H1 (cell line): ENCODE data around the gene SPACA4. TPM values are rescaled to one million over a fixed set of nuclear protein-coding genes. Genes with fewer than 3 reads are reported as not detected.

ENCODE experiments used
- CTCF ChIA-PET: fragments of 300-600 bp; sonication (Branson Sonifier 250); formaldehyde crosslinking; loops from one replicate; lab custom pipeline; 2021; ENCODE audit not compliant: partially characterized antibody; lab: Charles Lee
- POLR2A ChIA-PET: fragments of 300-600 bp; sonication (Branson Sonifier 250); formaldehyde crosslinking; loops from one replicate; lab custom pipeline; 2021; ENCODE audit warnings: inconsistent platforms; ENCODE audit not compliant: partially characterized antibody; lab: Charles Lee
- DNase-seq, 2 experiments: peaks; one replicate each; pipeline versions ENCODE4 v3.0.0 to v3.0.0-alpha.2; 2010 to 2022; ENCODE audit warnings: low spot score in 2 of 2, low read depth in 1 of 2, mixed read lengths in 1 of 2
- FAIRE-seq: peaks from 2 replicates; lab custom pipeline; 2011; peaks lifted over from hg19 to GRCh38; lab: Jason Lieb, UNC
- H2AFZ ChIP-seq: 2 replicates; pipeline ENCODE4 v1.8.1; 2012; ENCODE audit warnings: low read length, inconsistent platforms
- H2AK5ac ChIP-seq: 2 replicates; pipeline ENCODE4 v1.6.1; 2013; ENCODE audit warnings: low read depth, low read length
- H2BK120ac ChIP-seq: replicated peaks from 2 replicates; pipeline ENCODE3; 2013; ENCODE audit warnings: low read depth, low read length, inconsistent platforms
- H2BK12ac ChIP-seq: 2 replicates; pipeline ENCODE4 v1.6.1; 2013; ENCODE audit warnings: low read depth, low read length
- H2BK15ac ChIP-seq: 2 replicates; pipeline ENCODE4 v1.6.1; 2013; ENCODE audit warnings: low read length
- H2BK20ac ChIP-seq: 2 replicates; pipeline ENCODE4 v1.6.1; 2013; ENCODE audit warnings: low read length
- H2BK5ac ChIP-seq: 2 replicates; pipeline ENCODE4 v1.6.1; 2013; ENCODE audit warnings: low read depth, low read length
- H3K14ac ChIP-seq: 2 replicates; pipeline ENCODE4 v1.6.1; 2013; ENCODE audit warnings: inconsistent platforms; ENCODE audit not compliant: insufficient read length
- H3K18ac ChIP-seq: 2 replicates; pipeline ENCODE4 v1.6.1; 2013; ENCODE audit warnings: low read length; ENCODE audit errors: extremely low read depth
- H3K23ac ChIP-seq: 2 replicates; pipeline ENCODE4 v1.6.1; 2013; ENCODE audit warnings: inconsistent platforms; ENCODE audit not compliant: insufficient read length
- H3K23me2 ChIP-seq: 2 replicates; pipeline ENCODE4 v1.6.1; 2013; ENCODE audit warnings: low read depth, low read length
- H3K27ac ChIP-seq: 2 replicates; pipeline ENCODE4 v1.6.1; 2011; ENCODE audit warnings: low read depth, low read length, inconsistent platforms
- H3K27me3 ChIP-seq, 4 experiments: replicated peaks in 1 of 4; 1 replicate in 1 of 4; 2 replicates in 3 of 4; pipeline versions ENCODE4 v1.6.1 to v1.8.1; 2011 to 2013; ENCODE audit warnings: low read length in 3 of 4, mild to moderate bottlenecking in 3 of 4, inconsistent platforms in 2 of 4, mixed read lengths in 2 of 4, moderate library complexity in 1 of 4; ENCODE audit not compliant: control insufficient read depth in 3 of 4, insufficient read depth in 3 of 4; ENCODE audit errors: extremely low read depth in 1 of 4
- H3K36me3 ChIP-seq, 4 experiments: 2 replicates each; pipeline versions ENCODE4 v1.6.1 to v1.8.1; 2011 to 2013; ENCODE audit warnings: mild to moderate bottlenecking in 4 of 4, low read length in 3 of 4, moderate library complexity in 2 of 4, control low read depth in 1 of 4, inconsistent platforms in 1 of 4; ENCODE audit not compliant: insufficient read depth in 4 of 4, control insufficient read depth in 2 of 4
- H3K4ac ChIP-seq: replicated peaks from 2 replicates; pipeline ENCODE3; 2013; ENCODE audit warnings: low read length, low read depth, mixed read lengths, inconsistent platforms; ENCODE audit not compliant: insufficient read length
- H3K4me1 ChIP-seq, 4 experiments: replicated peaks in 1 of 4; 1 replicate in 1 of 4; 2 replicates in 3 of 4; pipeline versions ENCODE4 v1.6.1 to v1.8.1; 2011 to 2013; ENCODE audit warnings: low read length in 3 of 4, inconsistent platforms in 2 of 4, mixed read lengths in 1 of 4; ENCODE audit not compliant: insufficient read depth in 4 of 4, control insufficient read depth in 3 of 4
- H3K4me2 ChIP-seq, 2 experiments: 2 replicates each; pipeline versions ENCODE4 v1.6.1 to v1.8.1; 2011 to 2013; ENCODE audit warnings: low read depth in 2 of 2, low read length in 2 of 2, control low read depth in 1 of 2, inconsistent platforms in 1 of 2, mild to moderate bottlenecking in 1 of 2; ENCODE audit not compliant: insufficient read depth in 1 of 2
- H3K4me3 ChIP-seq, 4 experiments: fragments of 200-600, 300-600 bp in 1 of 4; sonication (generic), shearing (Covaris generic), sonication (Bioruptor Twin) in 1 of 4; 2 replicates each; pipeline versions ENCODE4 v1.5.1 to v1.8.1; 2011 to 2016; ENCODE audit warnings: low read length in 4 of 4, low read depth in 3 of 4, control low read depth in 2 of 4, inconsistent platforms in 2 of 4, mild to moderate bottlenecking in 2 of 4, mixed read lengths in 1 of 4, moderate library complexity in 1 of 4; ENCODE audit not compliant: insufficient read depth in 2 of 4; ENCODE audit errors: extremely low read depth in 1 of 4
- H3K56ac ChIP-seq: replicated peaks from 2 replicates; pipeline ENCODE3; 2013; ENCODE audit warnings: low read depth, mild to moderate bottlenecking, mixed read lengths, low read length, inconsistent platforms; ENCODE audit not compliant: insufficient read length
- H3K79me1 ChIP-seq: 2 replicates; pipeline ENCODE4 v1.6.1; 2013; ENCODE audit warnings: low read depth, low read length, control low read depth
- H3K79me2 ChIP-seq, 2 experiments: 2 replicates each; pipeline versions ENCODE4 v1.6.1 to v1.8.1; 2012 to 2013; ENCODE audit warnings: low read length in 2 of 2, mild to moderate bottlenecking in 2 of 2, inconsistent platforms in 1 of 2; ENCODE audit not compliant: insufficient read depth in 2 of 2, control insufficient read depth in 1 of 2
- H3K9ac ChIP-seq, 4 experiments: replicated peaks in 1 of 4; 1 replicate in 1 of 4; 2 replicates in 3 of 4; pipeline versions ENCODE4 v1.6.1 to v1.8.1; 2011 to 2013; ENCODE audit warnings: low read depth in 3 of 4, low read length in 3 of 4, control low read depth in 2 of 4, mild to moderate bottlenecking in 2 of 4, moderate library complexity in 2 of 4, inconsistent platforms in 1 of 4; ENCODE audit errors: extremely low read depth in 1 of 4
- H3K9me3 ChIP-seq, 2 experiments: 2 replicates each; pipeline versions ENCODE4 v1.6.1 to v1.8.1; 2012 to 2013; ENCODE audit warnings: mild to moderate bottlenecking in 2 of 2, moderate library complexity in 2 of 2, control low read depth in 1 of 2, inconsistent platforms in 1 of 2, low read depth in 1 of 2, low read length in 1 of 2, mixed read lengths in 1 of 2; ENCODE audit not compliant: insufficient read depth in 2 of 2
- H4K20me1 ChIP-seq, 2 experiments: replicated peaks in 1 of 2; 2 replicates each; pipeline versions ENCODE3 to v1.8.1; 2011 to 2013; ENCODE audit warnings: inconsistent platforms in 2 of 2, low read length in 2 of 2, mild to moderate bottlenecking in 1 of 2; ENCODE audit not compliant: insufficient read depth in 2 of 2, control insufficient read depth in 1 of 2
- H4K5ac ChIP-seq: 2 replicates; pipeline ENCODE4 v1.6.1; 2013; ENCODE audit warnings: low read length, low read depth, mixed read lengths, inconsistent platforms; ENCODE audit not compliant: insufficient read length
- H4K8ac ChIP-seq: 2 replicates; pipeline ENCODE4 v1.8.0; 2013; ENCODE audit warnings: mild to moderate bottlenecking, moderate library complexity, low read length, inconsistent platforms; ENCODE audit not compliant: insufficient read depth; ENCODE audit errors: extremely low read depth
- H4K91ac ChIP-seq: replicated peaks from 2 replicates; pipeline ENCODE3; 2013; ENCODE audit warnings: low read length, mixed read lengths, inconsistent platforms; ENCODE audit not compliant: insufficient read length
- WGBS, 2 experiments: shearing (Covaris generic) in 1 of 2; methylation state at CpG; one replicate each; pipeline versions ENCODE4 v1.1.6 to v1.1.7; 2013 to 2015; ENCODE audit warnings: low lambda C conversion rate in 2 of 2, mixed read lengths in 2 of 2, inconsistent platforms in 1 of 2, low coverage in 1 of 2, missing lambda C conversion rate in 1 of 2; ENCODE audit not compliant: insufficient replicate concordance in 2 of 2, insufficient coverage in 1 of 2, insufficient read length in 1 of 2; ENCODE audit errors: extremely low coverage in 1 of 2, missing lambda C conversion rate in 1 of 2; 5-methylcytosine and 5-hydroxymethylcytosine counted together
- polyA plus RNA-seq, 7 experiments: library from polyadenylated mRNA; depleted of rRNA in 3 of 7; stranded (reverse) in 5 of 7; unstranded in 2 of 7; fragments of >200 nt in 5 of 7; fragments of 200-250 nt in 2 of 7; gene quantifications; 1 replicate in 5 of 7; 2 replicates in 1 of 7; 4 replicates in 1 of 7; pipeline versions ENCODE4 v1.2.1 to v1.2.3, GENCODE V29; 2011 to 2013; ENCODE audit warnings: missing spikeins in 2 of 7, mixed read lengths in 2 of 7
- total RNA-seq: library from RNA; stranded (reverse); fragmentation: NEBNext Ultra II Directional; extraction: Animal tissue kit (Norgen Biotek cat#: 25700); gene quantifications from 2 replicates; pipeline ENCODE4 v1.2.1, GENCODE V29; 2021

Gene SPACA4
- total and polyA plus RNA-seq, 2 of the 8 experiments (the other 6 are each of a cell fraction or from before 2014, with no cell fraction given) = not detected

GRCh38 chr19:48569814-48570213 lies 36.7 kb upstream of the SPACA4 start:
- no peak overlapping the region for H3K4me2 ChIP-seq
- no peak for DNase-seq

More at GRCh38 chr19:48569814-48570213, 36.7 kb upstream of the SPACA4 start:
- Histone ChIP-seq H3K23me2 (no peaks in the 10 kb centered on the region), H3K9ac (no peak overlapping the region), H3K36me3 (no peaks in the 10 kb centered on the region), H2BK120ac (no peak overlapping the region), H3K56ac (no peak overlapping the region), H3K27ac (no peak overlapping the region), H2BK12ac (0 out of 2 replicates have a peak overlapping the region, but pooled peaks have one; percentile 22), H3K4me3 (no peak overlapping the region), H2BK15ac (no peak overlapping the region), H4K91ac (no peak overlapping the region), H4K5ac (no peak overlapping the region), H3K9me3 (no peaks in the 10 kb centered on the region), H3K18ac (no peak overlapping the region), H3K23ac (no peak overlapping the region), H2BK20ac (no peak overlapping the region), H4K20me1 (no peaks in the 10 kb centered on the region), H3K79me1 (no peaks in the 10 kb centered on the region), H3K4ac (no peak overlapping the region), H4K8ac (no peak overlapping the region; the same call in 1 of the 2 replicates), H3K4me1 (peaks cover 0 to 8% (median 3%) of the 10 kb centered on the region in 4 experiments; a peak in 5 of 7 replicates), H2AK5ac (no peak overlapping the region), H3K79me2 (no peaks in the 10 kb centered on the region), H3K27me3 (no peaks in the 10 kb centered on the region; a peak in 2 of 7 replicates), H2AFZ (no peak overlapping the region), H2BK5ac (no peak overlapping the region), H3K14ac (no peak overlapping the region)
- WGBS, 2 experiments = 89% methylated on average over 10 of the region's 11 CpGs; no CpG with 5 or more reads in 1 of the 2 experiments
- FAIRE-seq = no peak
- ChIA-PET POLR2A (interaction anchor here (2.4 kb wide), 1 partner anchor 56 kb away, joined by 7 read pairs; no protein-coding TSS in a partner anchor), CTCF (interaction anchor here (1.0 to 1.3 kb wide), 2 partner anchors 14 to 79 kb away, joined by 3 to 5 read pairs; no protein-coding TSS in a partner anchor)
